Activated CD4-positive, CD25-positive, alpha-beta regulatory T cell treated with anti-CD3 and anti-CD28 coated beads, Interleukin-2, amount 50 U/mL, for 72 hours (primary cell): ENCODE data around the gene SDK1.

Experiments
- DNase-seq: peaks from one replicate; pipeline ENCODE4 v3.0.0; 2021

Gene SDK1

DNA sequence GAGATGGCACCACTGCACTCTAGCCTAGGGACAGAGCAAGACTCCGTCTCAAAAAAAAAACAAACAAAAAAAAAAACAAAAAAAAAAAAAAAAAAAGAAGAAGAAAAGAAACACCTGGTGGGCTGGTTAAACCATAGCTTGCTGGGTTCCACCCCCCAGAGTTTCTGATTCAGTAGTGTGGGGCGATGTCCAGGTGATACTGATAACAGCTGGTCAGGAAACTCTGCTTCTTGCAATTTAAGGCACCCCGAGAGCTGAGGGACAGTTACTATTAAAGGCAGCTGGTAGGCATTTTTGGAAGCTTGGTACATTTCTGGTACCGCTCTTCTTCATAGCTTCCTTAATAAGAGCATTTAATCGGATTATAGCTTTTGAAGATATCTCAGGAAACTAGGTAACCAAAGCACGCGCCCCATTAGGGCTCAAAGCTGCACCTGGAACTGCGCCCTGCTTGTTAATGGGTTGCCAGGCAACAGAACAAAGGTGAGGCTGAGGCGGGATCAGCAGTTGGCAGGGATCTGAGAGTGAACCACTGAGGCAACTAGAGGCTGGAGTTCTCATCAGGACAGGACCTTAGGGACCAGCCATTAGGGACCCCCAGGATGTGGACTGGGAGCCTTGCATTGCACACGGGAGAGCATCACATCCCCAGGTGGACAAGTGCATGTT lies 6.5 kb upstream of the SDK1 start:
- no peak for DNase-seq

DNA sequence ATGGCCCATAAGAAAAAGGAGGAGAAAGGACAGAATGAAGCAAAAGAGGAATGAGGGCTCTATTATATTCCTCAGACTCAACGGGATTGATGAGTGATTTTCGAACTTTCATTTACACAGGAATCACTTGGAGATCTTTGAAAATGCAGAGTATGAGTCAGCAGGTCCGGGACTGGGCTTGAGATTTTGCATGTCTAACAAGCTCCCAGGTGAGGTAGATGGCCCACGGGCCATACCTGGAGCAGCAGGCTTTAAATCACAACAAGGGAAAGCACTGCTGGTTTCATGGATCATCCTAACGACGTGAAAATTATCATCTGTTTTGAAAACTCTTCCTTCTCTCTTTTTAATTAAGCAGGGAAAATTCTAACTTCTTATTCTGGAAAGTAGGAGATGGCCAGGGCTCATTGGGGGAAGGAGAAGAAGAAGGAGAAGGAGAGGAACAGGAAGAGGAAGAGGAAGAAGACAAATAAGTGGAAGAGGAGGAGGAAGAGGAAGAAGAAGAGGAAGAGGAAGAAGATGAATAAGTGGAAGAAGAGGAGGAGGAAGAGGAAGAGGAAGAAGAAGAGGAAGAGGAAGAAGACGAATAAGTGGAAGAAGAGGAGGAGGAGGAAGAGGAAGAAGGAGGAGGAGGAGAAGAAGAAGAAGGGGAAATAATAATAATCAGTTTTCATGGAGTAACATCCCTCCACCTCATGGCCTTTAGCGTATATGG lies 3.8 kb upstream of the SDK1 start:
- no peak for DNase-seq

DNA sequence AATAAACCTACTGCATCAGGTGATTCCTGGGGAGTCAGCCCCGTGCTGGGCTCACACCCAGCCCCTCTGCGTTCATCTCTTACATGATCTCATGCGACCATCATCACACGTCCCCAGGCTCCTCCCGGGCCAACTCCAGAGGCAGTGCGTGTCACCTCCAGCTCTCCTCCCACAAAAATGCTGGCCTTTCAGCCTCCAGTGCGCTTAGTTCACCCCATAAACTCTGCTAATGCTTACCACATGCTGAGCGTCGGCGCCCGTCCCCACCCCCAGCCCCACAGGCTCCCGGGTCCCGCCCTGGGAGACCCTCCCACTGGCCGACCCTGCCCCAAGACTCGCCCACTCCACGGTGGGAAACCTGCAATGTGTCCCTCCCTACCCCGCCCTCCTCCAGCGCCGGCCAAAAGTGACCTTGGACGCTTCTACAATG lies 816 bp upstream of the SDK1 start:
- no peak for DNase-seq

DNA sequence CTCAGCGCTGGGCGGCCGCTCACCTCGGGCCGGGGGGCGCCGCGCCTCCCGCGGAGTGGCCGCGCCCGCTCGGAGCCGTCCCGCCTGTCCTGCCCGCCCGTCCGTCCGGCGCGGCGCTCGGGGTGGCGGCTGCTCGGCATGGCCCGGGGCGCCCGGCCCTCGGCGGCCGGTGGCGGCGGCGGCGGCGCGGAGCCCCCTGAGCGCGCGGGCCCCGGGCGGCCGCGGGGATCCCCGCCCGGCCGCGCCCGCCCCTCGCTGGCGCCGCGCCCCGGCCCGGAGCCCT lies 338 bp downstream of the SDK1 start:
- peak; percentile 32 for DNase-seq

DNA sequence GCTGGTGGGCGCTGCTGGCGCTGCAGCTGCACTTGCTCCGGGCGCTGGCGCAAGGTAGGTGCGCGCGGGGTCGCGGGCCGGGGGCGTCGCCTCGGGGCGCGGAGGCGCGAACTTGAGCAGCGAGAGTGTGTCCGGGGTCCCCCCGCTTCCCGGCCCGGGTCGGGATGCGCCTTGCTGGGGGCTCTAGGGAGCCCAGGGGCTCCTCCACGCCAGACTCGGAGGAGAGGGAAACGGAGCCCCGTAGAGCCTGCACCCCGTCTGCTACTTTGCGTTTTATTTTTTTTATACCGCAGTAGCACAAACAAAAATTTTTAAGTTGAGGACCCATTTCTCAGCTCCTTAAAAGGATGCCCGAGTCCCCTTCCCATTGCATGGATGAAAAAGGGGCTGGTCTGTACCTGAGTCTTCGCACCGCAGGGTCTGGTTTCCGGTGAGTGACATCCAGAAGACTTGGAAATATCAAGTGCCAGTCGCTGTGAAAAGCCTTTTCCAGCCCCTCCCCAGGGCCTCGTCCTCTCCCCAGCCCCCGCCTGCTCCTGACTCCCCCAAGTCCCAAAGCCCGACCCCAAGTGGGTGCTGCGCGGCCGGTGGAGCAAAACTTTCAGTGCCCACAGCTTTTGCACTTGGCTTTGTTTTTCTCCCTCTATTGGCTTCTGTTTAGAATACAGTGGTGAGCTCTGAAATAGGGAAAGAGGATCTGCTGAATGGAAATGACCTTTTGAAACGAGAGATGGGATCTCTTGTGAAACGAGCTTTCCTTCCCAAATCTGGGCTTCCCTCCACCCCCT lies 973 bp downstream of the SDK1 start:
- DNase-seq: no peak

DNA sequence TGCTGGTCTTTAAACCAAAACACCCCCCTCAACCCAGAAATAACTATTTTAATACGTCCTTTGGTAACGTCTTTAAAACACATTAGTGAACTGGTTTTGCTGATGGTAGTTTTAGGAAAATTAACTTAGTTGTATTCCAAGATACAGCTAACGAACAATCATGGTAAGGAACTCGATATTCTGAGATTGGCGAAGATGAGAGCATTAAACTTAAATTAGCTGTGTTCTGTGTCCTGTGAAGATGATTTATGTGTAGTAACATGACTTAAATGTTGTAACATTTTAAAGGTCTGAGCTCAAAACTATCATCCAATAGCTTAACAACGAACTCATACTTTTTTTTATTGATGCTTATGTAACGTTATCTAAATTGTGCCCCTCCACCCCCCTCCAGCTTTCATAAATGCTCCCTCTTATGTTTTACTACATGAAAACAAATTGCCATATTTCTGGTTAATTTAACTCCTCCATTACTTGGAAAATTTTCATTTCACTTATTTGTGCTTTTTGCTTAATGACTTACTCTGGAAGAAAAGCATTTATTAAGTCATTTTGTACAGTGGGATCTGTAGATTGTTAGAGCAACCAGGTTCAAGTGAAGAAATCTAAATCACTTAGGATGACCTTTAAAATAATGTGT lies 1.7 kb downstream of the SDK1 start:
- DNase-seq: no peak

DNA sequence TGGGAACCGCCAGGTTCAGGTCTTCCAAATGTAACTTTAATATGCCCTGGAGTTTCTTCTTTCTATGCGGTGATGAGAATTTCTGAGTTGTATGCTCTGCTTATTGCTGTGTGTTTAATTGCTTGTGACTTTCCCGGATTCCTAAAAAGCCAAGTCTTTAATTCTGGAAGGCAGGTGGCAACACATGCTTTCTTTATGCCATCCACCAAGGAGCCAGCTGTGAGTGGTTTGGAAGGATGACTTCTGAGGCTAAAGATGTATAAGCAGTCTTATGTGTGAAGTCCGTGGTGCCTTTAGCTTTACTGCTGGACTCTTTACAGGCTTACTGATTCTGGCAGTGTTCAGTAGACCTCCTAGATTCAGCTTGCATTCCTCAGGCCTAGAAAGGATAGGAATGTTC lies 3.1 kb downstream of the SDK1 start:
- no peak for DNase-seq

DNA sequence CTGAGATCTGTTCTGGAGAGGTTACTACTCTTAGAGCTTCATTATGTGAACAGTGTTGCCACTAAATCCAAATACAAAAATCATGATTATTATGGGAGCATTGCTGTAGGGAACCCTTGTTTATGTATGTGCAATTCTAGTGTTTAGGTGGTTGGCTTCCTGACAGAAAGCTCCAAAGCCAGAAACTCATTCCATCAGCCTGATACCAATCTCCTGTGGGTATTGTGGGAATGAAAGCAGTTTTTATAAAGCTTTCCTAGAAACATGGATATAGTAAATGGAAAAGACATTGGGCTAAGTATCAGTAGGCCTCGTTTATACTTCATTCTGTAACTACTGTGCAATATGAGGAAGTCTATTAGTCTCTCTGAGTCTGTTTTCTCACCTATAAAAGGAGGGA lies 6.4 kb downstream of the SDK1 start:
- no peak for DNase-seq

DNA sequence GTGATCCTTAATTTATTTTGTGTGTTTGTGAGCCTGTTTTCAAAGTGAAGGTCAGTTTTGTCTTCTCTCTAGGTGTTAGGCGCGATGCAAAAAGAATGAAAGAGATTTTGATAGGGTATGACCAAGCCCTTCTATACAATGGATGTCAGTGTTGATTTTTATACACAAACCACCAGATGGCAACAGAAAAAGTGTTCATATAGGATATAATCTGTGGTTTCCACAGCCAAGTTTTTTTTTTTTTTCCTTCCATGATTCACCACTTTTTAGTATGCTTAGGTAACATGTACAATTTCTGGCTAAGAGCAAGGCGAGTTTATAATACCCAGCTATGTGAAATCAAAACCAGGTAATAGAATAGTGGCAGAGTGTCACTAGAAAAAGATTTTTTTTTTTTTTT lies 8.1 kb downstream of the SDK1 start:
- DNase-seq: no peak

DNA sequence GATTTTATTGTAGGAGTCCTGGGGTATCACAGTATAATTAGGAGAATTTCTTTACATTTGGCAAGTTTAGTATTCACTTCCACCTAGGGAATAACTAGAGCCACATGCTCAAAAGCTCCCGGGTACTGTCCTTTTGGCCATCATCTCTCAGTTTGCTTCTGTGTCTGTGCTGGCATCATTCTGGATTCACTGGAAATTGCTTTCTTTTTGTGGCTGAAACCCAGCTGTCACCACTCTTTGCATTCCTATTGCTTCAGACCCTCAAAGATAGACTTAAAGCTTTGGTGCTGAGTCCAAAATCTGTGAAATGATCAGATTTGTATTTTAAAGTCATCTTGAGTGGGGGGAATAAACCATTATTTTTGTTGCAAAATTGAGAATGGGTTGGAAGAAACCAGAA lies 8.9 kb downstream of the SDK1 start:
- no peak for DNase-seq

DNA sequence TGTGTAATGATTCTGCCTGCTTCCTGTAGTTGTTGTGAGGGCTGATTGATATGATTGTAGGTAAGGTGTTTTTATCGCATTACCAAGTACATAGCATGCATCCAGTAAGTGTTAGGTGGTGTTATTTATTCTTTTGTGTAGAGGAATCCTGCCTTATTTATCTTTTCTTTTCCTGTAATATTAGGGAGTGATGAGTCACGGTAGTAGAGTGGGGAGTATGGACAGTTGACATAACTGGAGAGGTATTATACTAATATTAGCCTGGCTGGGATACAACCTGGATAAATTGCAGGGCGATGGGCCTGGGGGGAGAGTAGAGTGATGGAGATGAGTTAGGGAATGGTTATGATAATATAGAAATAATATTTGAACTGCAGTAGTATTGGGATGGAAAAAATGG lies 9.8 kb downstream of the SDK1 start:
- no peak for DNase-seq

DNA sequence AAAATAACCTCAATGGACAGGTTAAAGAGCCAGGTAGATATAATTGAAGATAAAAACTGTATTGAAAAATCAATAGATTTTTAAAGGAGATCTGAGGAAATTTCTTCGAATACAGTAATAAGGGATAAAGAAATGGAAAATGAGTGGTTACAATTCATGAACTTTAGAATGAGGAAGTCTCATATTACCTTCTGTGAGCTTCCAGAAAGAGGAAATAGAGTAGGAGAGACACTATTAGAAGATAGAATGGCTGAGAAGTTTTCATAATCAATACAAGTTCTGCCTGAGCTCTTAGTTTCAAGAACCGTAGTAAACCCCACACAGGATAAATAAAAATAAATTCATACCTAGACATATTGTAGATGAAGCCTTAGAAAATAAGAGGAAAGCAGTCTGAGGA lies 11.5 kb downstream of the SDK1 start:
- DNase-seq: no peak

DNA sequence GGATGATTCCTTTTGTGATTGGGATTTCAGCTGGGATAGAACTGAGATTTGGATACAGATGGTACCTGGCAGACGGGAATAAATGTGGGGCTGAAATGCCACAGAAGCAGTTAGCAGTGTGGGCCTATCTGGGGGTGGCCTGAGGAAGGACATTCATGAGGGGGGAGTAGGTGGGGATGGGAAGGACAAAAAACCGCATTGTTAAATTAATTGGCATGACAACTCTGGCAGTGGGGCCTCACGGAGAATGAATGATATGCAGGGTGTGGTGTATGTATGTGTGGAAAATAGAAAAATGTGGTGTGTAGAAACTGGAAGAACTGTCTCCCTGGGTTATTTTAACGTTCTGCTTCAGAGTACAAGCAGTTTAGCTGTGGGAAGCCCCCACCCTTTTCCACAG lies 17.8 kb downstream of the SDK1 start:
- no peak for DNase-seq

DNA sequence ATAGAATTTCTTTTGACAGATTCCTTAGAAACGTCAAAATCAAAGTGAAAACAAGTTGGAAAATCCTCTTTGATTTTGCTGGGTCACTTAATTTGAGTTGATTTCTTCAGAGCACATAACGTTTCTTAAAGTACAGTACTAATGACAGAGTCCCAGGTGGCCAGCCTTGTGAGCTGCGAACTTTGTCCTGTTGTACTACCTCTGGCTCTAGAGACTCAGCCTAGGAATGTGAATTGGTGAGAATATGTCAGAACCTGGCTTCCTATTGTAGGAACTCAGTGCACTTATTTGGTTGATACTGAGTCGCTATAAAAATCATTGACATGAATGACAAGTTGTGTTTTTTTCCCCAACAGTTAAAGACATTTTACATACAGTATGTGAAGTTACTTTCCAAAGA lies 20.2 kb downstream of the SDK1 start:
- no peak for DNase-seq

DNA sequence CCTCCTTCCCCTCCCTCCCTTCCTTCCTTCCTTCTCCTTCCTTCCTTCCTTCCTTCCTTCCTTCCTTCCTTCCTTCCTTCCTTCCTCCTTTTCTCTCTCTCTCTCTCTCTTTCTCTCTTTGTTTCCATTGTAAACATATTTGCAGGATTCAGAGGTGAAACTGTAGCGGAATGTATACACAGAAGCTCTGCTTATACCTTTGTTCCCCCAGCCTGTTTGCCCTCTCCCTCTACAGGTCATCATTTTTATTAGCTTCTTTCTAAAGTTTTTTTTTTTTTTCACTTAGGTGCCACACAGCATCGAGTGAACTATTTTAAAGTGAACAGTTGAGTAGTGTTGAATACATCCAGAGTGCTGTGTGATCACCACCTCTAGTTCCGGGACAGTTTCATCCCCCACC lies 20.7 kb downstream of the SDK1 start:
- no peak for DNase-seq

DNA sequence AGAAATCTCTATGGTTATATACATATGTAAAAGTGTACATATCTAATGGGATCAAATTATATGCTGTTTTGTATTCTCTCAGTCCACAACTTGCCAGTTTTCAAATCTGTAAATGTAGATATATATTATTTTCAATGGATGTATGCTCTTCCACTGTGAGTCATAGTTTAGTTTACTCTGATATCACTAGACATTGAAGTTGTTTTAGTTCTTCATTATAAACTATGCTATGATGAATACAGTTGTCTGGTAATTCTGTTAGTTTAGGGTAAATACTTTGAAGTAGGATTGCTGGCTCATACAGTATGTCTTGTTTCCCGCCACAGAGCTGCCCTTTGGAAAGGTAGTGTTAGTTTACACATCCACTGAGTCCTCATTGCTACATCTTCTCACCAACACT lies 25.2 kb downstream of the SDK1 start:
- DNase-seq: no peak

DNA sequence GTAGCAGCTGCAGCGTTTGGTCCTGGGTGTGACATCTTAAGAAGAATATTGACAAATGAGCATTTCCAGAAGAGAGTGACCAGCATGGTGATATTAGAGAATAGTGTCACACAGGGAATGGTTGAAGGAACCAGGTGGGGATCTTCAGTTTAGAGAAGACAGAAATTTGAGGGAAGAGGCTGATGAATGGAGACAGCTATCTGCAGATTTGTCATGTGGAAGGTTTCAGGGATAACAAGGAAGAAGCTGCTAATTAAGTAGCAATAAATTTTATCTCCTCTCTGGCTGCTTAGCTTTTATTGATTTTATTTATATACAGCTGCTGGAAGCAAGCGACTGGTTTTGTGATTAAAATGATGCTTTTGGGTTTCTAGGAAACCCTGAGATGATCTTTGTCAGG lies 26.0 kb downstream of the SDK1 start:
- no peak for DNase-seq

DNA sequence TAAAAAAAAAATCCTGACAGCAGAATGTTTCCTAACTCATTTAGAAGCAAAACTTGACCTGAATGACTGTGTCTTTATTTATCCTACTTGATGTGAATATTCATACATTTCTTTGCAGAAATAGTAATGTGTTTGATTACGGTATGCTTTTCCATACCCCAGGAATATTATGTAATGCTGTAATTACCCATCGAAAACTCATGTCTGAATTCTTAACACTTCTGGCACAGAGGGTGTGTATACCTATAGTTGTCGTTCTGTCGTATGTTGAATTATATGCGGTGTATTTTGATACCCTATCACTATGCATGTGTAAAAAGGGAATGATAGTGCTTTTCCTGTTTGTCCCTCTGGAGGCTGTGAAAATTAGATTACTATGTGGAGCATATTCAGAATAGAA lies 26.6 kb downstream of the SDK1 start:
- DNase-seq: no peak

DNA sequence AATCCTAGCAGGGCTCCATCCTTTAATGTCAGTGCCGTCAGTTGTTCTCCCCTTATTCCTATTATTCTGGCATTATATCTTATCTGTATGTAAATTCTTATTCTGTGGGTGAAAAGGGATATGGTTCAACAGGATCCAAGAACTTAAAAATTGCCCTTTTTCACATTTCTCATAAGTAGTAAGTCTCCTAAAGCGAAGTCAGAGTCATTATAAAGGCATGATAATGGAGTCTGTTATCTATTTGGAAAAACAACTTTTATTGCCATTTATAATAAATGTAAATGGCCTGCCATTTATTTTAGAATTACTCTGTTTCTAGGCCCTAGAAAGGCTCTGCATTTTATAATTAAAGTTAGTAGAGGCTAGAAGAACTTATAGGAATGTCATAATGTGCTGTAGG lies 31.3 kb downstream of the SDK1 start:
- no peak for DNase-seq

DNA sequence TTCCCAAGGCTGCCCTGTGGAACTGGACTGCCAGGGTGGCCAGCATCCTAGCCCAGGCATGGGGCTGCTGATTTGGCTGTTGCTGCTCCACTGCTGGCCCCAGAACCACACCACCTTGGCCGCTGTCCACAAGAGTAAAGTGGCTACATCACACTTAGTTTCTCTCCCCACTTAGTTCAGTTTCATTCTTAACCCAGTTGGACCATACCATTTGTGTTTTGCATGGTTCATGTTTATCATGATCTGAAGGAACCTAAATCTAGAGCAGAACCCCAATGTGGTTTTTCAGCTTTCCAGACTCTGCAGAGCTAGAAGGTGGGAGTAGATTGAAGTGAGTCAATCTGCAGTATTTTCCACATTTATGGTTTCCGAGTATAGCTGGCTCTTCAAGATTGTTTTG lies 32.8 kb downstream of the SDK1 start:
- DNase-seq: no peak

DNA sequence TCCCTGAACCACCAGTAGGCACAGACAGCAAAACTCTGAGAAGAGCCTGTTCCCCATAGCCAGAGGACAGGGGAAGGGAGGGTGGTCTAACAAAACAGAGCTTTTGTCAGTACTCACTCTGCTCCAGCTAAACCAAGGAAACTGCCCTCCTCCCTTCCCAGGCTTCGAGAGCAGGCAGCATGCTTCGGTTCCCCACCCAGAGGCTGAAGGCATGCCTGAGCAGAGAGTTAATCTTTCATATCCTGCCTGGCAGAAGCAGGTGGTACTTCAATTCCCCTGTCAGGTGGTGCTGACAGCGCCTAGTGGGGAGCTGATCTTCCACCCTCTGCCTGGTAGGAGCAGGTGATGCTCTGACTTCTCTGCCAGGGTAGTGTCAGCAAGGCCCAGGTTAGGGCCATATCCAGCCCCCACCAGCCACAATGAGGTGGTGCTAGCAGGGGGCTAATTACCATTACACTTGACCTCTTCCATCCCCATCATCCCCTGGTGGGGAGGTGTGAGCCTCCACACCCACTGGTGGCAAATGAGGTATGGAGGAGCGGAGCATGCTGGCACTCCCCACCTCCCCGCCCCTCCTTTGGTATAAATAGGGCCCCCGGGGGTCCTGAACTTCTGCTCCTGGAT lies 35.1 kb downstream of the SDK1 start:
- DNase-seq: no peak

DNA sequence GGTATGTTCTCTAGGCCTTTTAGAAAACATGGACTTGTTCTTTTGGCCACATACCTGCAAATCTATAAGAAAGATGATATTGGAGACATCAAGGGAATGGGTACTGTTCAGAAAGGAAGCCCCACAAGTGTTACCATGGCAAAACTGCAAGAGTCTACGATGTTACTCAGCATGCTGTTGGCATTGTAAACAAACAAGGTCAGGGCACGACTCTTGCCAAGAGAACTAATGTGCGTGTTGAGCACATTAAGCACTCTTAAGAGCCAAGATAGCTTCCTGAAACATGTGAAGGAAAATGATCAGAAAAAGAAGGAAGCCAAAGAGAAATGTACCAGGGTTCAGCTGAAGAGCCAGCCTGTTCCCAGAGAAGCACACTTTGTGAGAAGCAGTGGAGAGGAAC lies 37.1 kb downstream of the SDK1 start:
- no peak for DNase-seq

DNA sequence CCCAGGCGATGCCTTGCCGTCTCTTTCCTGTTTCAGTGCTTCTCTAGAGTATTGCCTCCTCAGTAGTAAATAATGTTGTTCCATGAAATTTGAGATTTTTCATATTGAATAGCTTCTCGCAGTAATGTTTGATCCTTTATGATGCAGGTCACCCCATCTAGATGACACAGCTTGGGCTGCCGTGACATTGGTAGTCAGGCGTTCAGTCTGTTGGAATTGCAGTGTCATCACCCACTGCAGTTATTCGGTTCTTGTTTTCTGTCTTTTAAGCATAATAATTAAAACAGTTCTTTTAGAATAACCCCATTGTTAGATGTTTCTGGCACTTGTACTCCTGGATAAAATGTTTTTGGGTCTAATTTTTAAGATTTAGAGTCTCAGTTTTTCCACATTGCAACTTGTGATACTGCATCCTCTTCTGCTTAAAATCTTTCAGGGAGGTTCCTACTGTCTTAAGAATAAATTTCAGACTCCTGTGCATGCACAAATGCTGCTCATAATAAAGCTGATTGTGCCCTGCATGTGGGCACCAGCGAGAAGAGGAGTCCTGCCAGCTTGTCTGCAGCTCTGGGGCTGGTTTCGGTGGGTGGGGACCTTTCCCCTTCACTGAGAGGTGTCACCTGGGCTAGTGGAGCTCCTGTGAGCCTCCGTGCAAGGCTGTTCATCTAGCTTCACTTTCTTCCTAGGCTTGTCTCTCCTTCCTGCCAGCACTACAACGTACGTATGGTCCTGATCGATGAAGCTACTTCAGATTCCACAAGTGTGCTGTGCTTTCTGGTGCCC lies 44.8 kb downstream of the SDK1 start:
- no peak for DNase-seq
